Keratinocyte (primary cell): ENCODE results near the gene PSMB10. TPM values are rescaled to one million over a fixed set of nuclear protein-coding genes. Genes with fewer than 3 reads are reported as not detected.

Experiments
- DNase-seq: peaks from one replicate; pipeline ENCODE4 v3.0.0-alpha.2; 2011; ENCODE audit warnings: low read depth, missing footprints, low spot score
- FAIRE-seq: peaks from 2 replicates; lab custom pipeline; 2011; peaks lifted over from hg19 to GRCh38; lab: Jason Lieb, UNC
- H2AFZ ChIP-seq: 2 replicates; pipeline ENCODE4 v1.6.0; 2012; ENCODE audit warnings: low read length, control low read depth, inconsistent platforms; ENCODE audit not compliant: control insufficient read depth
- H3K27ac ChIP-seq: 2 replicates; pipeline ENCODE4 v1.5.1; 2011; ENCODE audit warnings: low read length; ENCODE audit not compliant: control insufficient read depth, insufficient read depth
- H3K27me3 ChIP-seq: 3 replicates; pipeline ENCODE4 v1.6.0; 2011; ENCODE audit warnings: low read length; ENCODE audit not compliant: control insufficient read depth, insufficient read depth; ENCODE audit errors: extremely low read depth
- H3K36me3 ChIP-seq, 2 experiments: 2 replicates in 1 of 2; 3 replicates in 1 of 2; pipeline ENCODE4 v1.5.1; 2011; ENCODE audit warnings: low read length in 2 of 2, mild to moderate bottlenecking in 1 of 2; ENCODE audit not compliant: control insufficient read depth in 2 of 2, insufficient read depth in 2 of 2; ENCODE audit errors: extremely low read depth in 1 of 2
- H3K4me1 ChIP-seq: 3 replicates; pipeline ENCODE4 v1.5.1; 2011; ENCODE audit warnings: low read length; ENCODE audit not compliant: control insufficient read depth, insufficient read depth; ENCODE audit errors: extremely low read depth
- H3K4me2 ChIP-seq: 3 replicates; pipeline ENCODE4 v1.6.0; 2011; ENCODE audit warnings: low read depth, low read length; ENCODE audit not compliant: control insufficient read depth, insufficient read depth; ENCODE audit errors: extremely low read depth
- H3K4me3 ChIP-seq, 3 experiments: fragments of 200-600 bp in 1 of 3; sonication (generic) in 1 of 3; 2 replicates in 2 of 3; 3 replicates in 1 of 3; pipeline ENCODE4 v1.5.1; 2011 to 2016; ENCODE audit warnings: low read length in 3 of 3, mild to moderate bottlenecking in 3 of 3, control low read depth in 2 of 3, inconsistent platforms in 1 of 3, low read depth in 1 of 3, mixed read lengths in 1 of 3, mixed run types in 1 of 3, moderate library complexity in 1 of 3; ENCODE audit not compliant: control insufficient read depth in 2 of 3, insufficient read depth in 2 of 3; ENCODE audit errors: extremely low read depth in 1 of 3
- H3K79me2 ChIP-seq: 2 replicates; pipeline ENCODE4 v1.6.0; 2012; ENCODE audit warnings: low read length; ENCODE audit not compliant: control insufficient read depth, insufficient read depth
- H3K9ac ChIP-seq: 3 replicates; pipeline ENCODE4 v1.6.0; 2011; ENCODE audit warnings: low read length; ENCODE audit not compliant: control insufficient read depth, insufficient read depth; ENCODE audit errors: extremely low read depth
- H3K9me1 ChIP-seq: 3 replicates; pipeline ENCODE4 v1.6.0; 2011; ENCODE audit warnings: low read length; ENCODE audit not compliant: control insufficient read depth, insufficient read depth; ENCODE audit errors: extremely low read depth
- H3K9me3 ChIP-seq: 2 replicates; pipeline ENCODE4 v1.5.1; 2012; ENCODE audit warnings: low read depth, low read length; ENCODE audit not compliant: control insufficient read depth
- H4K20me1 ChIP-seq: 3 replicates; pipeline ENCODE4 v1.6.0; 2011; ENCODE audit warnings: low read length; ENCODE audit not compliant: control insufficient read depth, insufficient read depth; ENCODE audit errors: extremely low read depth
- EZH2 ChIP-seq: IDR thresholded peaks from one replicate; pipeline ENCODE4 v1.6.1; 2012; ENCODE audit warnings: inconsistent platforms, mild to moderate bottlenecking, low read length, moderate library complexity
- dilution Hi-C: fragments of 300-500 bp; cut with MboI; formaldehyde crosslinking; loops from one replicate; pipeline ENCODE4 v1.7.0; 2020; ENCODE audit warnings: low sequenced_read_pairs; ENCODE audit not compliant: extremely low pct_ligation_motif_present
- polyA plus RNA-seq, 5 experiments: library from polyadenylated mRNA; depleted of rRNA in 3 of 5; stranded (reverse) in 3 of 5; stranded (forward) in 1 of 5; unstranded in 1 of 5; fragments of >200 nt; gene quantifications; 1 replicate in 1 of 5; 2 replicates in 3 of 5; 3 replicates in 1 of 5; pipeline versions ENCODE4 v1.2.1 to v1.2.3, GENCODE V29; 2011 to 2012; ENCODE audit warnings: missing spikeins in 2 of 5, low read depth in 1 of 5, low replicate concordance in 1 of 5
- TF ChIP-seq, protein P1 (sequence below), 3 experiments: IDR thresholded peaks in 1 of 3; conservative IDR thresholded peaks in 1 of 3; optimal IDR thresholded peaks in 1 of 3; 2 replicates in 2 of 3; 3 replicates in 1 of 3; pipeline versions ENCODE3 to v1.5.1; 2011; ENCODE audit warnings: low read length in 3 of 3, mild to moderate bottlenecking in 3 of 3, moderate library complexity in 2 of 3, control low read depth in 1 of 3, inconsistent platforms in 1 of 3; ENCODE audit not compliant: insufficient read depth in 2 of 3; ENCODE audit errors: extremely low read depth in 1 of 3

Gene PSMB10
- polyA plus RNA-seq, 1 donor (not counting 4 experiments of a cell fraction or from before 2014, with no cell fraction given) = 11.1 TPM

DNA sequence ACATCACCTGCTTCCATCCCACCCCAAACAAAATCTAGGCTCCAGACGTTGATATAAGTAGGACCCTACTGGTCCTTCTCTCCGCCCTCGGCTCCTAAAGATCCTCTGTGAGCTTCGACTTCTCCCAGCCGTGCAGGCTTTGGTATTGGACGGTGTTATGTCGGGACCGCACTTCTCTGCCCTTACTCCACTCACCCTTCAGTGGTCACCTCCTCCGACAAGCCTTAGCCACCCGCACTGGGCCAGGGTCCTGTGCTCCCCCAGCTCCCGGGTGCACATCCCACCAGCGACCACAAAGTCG lies 1.6 kb downstream of the PSMB10 start:
- peaks cover 7 to 15% of the 10 kb centered on the region in 2 experiments for H3K36me3 ChIP-seq
- H3K4me1 ChIP-seq = peaks cover 27% of the 10 kb centered on the region
- dilution Hi-C loops = no loop called here
- H3K9ac ChIP-seq = peak overlapping the region; percentile 92
- H3K27ac ChIP-seq = peak overlapping the region; percentile 60
- FAIRE-seq (no peak), DNase-seq (no peak)
- no peaks in the 10 kb centered on the region for H3K9me3 ChIP-seq
- no peaks in the 10 kb centered on the region for H4K20me1 ChIP-seq
- H3K4me3 ChIP-seq = peak overlapping the region; percentile 89 to 95 (median 91)
- TF ChIP-seq, protein P1, sequence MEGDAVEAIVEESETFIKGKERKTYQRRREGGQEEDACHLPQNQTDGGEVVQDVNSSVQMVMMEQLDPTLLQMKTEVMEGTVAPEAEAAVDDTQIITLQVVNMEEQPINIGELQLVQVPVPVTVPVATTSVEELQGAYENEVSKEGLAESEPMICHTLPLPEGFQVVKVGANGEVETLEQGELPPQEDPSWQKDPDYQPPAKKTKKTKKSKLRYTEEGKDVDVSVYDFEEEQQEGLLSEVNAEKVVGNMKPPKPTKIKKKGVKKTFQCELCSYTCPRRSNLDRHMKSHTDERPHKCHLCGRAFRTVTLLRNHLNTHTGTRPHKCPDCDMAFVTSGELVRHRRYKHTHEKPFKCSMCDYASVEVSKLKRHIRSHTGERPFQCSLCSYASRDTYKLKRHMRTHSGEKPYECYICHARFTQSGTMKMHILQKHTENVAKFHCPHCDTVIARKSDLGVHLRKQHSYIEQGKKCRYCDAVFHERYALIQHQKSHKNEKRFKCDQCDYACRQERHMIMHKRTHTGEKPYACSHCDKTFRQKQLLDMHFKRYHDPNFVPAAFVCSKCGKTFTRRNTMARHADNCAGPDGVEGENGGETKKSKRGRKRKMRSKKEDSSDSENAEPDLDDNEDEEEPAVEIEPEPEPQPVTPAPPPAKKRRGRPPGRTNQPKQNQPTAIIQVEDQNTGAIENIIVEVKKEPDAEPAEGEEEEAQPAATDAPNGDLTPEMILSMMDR (optimal IDR thresholded peaks at IDR 0.05 in 1 of 3, IDR thresholded peaks at IDR 0.05 in 1 of 3, conservative IDR thresholded peaks at IDR 0.05 in 1 of 3; ENCODE audit: extremely low read depth in 1 of 3, insufficient read depth in 2 of 3, low read length in 3 of 3) = no peak
- TF ChIP-seq EZH2 = no peak
- H2AFZ ChIP-seq = peak overlapping the region; percentile 82
- H3K4me2 ChIP-seq = peak overlapping the region; percentile 63
- no peaks in the 10 kb centered on the region for H3K9me1 ChIP-seq
- no peaks in the 10 kb centered on the region for H3K27me3 ChIP-seq
- peaks cover 7% of the 10 kb centered on the region for H3K79me2 ChIP-seq

DNA sequence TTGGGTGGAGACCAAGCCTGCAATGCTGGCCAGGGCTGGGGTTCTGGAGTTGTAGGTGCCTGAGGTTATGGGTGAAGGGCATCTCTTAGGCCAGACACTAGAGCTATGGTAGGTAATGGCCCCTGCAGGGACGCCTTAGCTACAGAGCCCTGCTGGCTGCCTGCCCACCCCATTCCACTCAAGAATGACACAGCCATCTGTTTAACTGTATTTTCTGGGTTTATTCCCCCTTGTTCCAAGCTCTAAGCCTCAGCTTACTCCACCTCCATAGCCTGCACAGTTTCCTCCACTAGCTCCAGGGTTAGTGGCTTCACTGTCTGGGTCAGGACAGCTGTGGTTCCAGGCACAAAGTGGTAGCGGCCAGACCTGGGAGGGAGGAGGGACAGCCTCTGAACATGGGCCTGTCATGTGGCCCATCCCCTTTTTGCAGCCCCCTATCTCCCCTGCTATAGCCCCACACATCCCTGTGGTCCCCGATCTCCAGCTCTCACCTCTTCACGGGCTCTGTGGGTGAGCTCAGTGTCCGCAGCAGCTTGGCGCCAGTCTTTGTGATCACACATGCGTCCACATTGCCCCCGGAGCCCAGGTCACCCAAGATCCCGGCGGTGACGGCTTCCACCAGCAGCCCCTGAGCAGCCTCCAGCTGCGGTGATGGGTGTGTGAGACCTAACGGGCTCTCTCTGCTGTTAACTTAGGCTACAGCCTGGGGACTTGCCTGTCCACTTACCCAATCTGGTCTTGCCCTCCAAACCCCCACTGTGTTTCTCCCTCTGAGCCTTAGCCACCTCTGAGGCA lies 2.1 kb downstream of the PSMB10 start:
- peak overlapping the region; percentile 60 for H3K27ac ChIP-seq
- DNase-seq (no peak), FAIRE-seq (no peak)
- peak overlapping the region; percentile 89 to 95 (median 91) for H3K4me3 ChIP-seq
- peak overlapping the region; percentile 92 for H3K9ac ChIP-seq
- dilution Hi-C loops = no loop called here
- no peaks in the 10 kb centered on the region for H3K9me1 ChIP-seq
- peaks cover 3 to 11% of the 10 kb centered on the region in 2 experiments for H3K36me3 ChIP-seq
- TF ChIP-seq EZH2 = no peak
- TF ChIP-seq, protein P1 (optimal IDR thresholded peaks at IDR 0.05 in 1 of 3, IDR thresholded peaks at IDR 0.05 in 1 of 3, conservative IDR thresholded peaks at IDR 0.05 in 1 of 3; ENCODE audit: extremely low read depth in 1 of 3, insufficient read depth in 2 of 3, low read length in 3 of 3) = no peak
- H3K4me2 ChIP-seq = peak overlapping the region; percentile 63
- H2AFZ ChIP-seq = no peak overlapping the region
- H3K27me3 ChIP-seq = no peaks in the 10 kb centered on the region
- no peaks in the 10 kb centered on the region for H3K9me3 ChIP-seq
- H3K79me2 ChIP-seq = peaks cover 5% of the 10 kb centered on the region
- no peaks in the 10 kb centered on the region for H4K20me1 ChIP-seq
- H3K4me1 ChIP-seq = peaks cover 27% of the 10 kb centered on the region
